SK-MEL-5 (cell line): ENCODE measurements around the gene PEPD. TPM values are rescaled to one million over a fixed set of nuclear protein-coding genes. Genes with fewer than 3 reads are reported as not detected.

ENCODE experiments used
- DNase-seq: peaks from one replicate; pipeline ENCODE4 v3.0.0-alpha.2; 2016; ENCODE audit warnings: low read depth, low spot score
- in situ Hi-C: cut with HindIII; loops from 2 replicates; pipeline ENCODE4 v1.10.0; 2016; ENCODE audit warnings: low sequenced_read_pairs, high pct_unique_total_duplicates, low pct_unique_long_range_greater_than_20kb
- total RNA-seq: library from RNA; depleted of rRNA; stranded (reverse); fragments of >200 nt; shearing (Covaris generic); gene quantifications from 2 replicates; pipeline ENCODE4 v1.2.3, GENCODE V29; 2014

PEPD gene
- total RNA-seq, 1 experiment from 2014 or later, result 162 TPM

- no peak for DNase-seq
- in situ Hi-C loops, result no loop called here
These were observed 1.4 kb downstream of the PEPD start for GRCh38 chr19:33520048-33520643.

DNA sequence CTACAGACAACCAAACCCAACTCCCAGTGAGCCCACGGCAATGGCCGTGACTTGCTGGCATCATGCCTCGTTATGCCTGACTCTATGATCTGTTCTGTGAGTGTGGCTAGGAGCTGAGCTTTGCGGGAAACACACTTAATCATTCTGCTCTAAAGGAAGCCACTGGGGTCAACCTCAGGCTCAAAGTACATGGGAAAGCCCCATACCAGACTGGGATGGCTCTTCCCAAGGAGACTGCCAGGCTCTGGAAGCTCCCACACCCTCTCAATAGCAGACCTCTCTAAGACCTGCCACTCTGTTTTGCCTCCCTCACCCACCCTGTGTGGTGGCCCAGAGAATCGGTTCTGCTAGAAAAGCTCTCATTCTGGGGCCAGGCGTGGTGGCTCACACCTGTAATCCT lies 2.2 kb downstream of the PEPD start:
- DNase-seq, result no peak
- in situ Hi-C loops, result no loop called here

DNA sequence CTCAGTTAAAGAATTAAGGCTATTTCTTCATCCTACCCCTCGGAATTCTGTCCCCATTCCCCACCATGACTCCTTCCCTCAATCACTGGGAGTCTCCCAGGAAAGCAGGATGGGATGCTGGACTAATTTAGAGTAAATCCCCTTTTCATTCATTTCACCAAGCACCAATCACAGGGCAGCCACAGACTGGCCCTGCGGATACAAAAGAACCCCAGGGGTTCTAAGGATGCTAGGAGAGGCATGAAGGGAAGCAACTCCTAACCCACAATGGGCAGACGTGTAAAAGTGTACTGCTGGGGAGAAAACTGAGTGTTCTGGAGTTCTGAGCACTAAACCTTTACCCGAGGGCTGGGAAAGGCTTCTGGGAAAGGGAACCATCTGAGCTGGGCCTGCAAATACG lies 3.0 kb downstream of the PEPD start:
- in situ Hi-C loops, result no loop called here
- no peak for DNase-seq

DNA sequence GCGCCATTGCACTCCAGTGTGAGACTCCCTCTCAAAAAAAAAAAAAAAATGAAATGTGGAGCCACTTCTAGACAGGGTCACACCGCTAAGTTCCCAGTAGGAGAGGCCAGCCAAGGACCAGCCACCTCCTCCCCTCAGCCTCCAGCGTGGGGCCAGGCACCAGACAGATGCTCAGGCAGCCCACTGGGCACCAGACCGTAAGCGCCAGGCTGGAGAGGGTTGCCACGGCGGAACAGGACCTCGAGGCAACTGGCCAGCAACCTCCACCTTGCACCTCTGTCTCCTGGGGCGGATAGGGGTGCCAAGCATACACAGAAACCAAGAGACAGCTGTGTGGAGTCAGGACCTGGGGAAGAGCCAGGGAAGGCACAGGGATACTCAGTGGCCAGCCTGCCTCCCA lies 3.7 kb downstream of the PEPD start:
- in situ Hi-C loops, result no loop called here
- no peak for DNase-seq

- in situ Hi-C loops, result no loop called here
- no peak for DNase-seq
These were observed 5.7 kb downstream of the PEPD start for GRCh38 chr19:33515921-33516320.

DNA sequence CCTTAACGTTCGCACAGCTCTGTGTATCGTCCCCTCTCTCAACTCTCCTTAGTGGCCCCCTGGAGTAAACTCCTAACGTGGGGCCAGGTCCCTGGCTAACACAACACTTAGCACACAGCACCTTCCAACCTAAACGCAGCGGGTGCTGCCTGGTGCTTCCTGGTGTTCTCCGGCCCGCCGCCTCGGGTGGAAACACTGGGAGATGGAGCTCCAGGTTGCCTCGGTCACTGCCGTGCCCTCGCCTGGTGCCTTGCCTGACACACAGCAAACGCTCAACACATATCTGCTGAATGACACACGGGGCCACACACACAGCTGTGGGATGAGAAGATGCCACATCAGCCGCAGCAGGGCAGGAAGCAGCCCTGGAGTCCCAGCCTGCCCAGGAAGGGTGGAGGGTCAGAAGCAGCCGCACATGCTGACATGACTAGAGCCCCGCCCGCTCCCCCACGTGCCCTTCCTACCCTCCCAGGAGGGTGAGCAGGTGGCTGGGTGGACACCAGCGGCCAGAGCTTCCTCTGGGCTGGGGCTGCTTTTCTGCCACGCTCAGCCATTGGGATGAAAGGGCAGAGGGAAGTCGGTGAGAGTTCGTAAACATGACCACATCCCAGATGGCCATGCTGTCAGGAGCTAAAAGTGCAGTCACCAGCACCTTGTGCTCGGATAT lies 6.6 kb downstream of the PEPD start:
- DNase-seq, result no peak
- in situ Hi-C loops, result no loop called here

- no peak for DNase-seq
- in situ Hi-C loops, result no loop called here
These were observed 8.2 kb downstream of the PEPD start for GRCh38 chr19:33513424-33513823.

GRCh38 chr19:33512580-33513137 lies 8.9 kb downstream of the PEPD start:
- in situ Hi-C loops, result no loop called here
- no peak for DNase-seq

DNA sequence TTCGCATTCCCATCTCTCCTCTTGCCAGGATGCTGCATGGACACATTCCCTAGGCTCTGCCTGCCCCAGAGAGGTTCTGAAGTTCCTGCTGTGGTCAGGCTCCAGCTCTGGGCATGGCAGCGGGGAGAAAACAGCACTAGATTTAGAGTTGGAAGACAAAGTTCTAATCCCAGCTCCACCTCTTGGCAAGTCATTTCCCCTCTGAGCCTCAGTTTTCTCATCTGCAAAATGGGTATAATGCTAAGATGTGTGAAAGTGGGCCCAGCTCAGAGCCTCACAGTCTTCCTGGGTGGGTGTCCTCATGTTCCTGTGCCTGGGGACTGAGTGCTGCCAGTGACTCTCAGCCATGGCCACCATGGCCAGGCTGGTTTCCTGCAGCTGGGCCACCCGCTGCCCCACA lies 9.6 kb downstream of the PEPD start:
- no peak for DNase-seq
- in situ Hi-C loops, result no loop called here

GRCh38 chr19:33511346-33511745 lies 10.2 kb downstream of the PEPD start:
- no peak for DNase-seq
- in situ Hi-C loops, result no loop called here

DNA sequence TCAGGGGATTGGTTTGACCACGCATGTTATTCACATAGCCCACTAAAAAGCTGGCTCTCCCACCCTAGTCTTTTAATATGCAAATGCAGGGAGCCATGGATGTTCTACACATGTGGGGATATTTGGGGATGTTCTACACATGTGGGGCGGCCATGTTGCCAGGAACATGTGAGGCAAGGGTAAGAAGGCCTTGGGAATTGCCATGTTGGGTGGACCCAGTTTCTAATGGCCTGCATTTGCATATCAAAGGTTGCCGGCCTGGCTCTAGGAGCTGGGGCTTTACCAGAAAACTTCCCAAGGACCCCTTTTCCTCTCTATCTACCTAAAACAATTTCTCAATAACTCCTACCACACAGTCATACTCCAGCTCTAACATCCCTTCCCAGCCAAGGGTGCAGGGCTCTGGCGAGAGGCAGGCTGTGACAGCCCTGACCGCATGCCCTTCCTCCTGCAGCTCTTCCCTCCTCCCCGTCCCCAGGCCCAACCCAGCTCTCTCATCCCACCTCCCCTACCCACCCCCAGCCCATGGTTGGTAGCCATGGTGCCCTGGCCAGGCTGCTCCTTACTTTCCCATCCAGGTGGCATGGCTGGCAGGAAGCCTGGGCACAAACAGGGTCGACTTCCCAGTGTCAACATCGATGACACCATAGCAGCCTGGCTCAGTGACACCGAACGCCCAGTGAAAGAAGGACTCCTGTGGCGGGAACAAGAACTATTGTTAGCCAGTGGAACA lies 11.0 kb downstream of the PEPD start:
- in situ Hi-C loops, result no loop called here

GRCh38 chr19:33509774-33510173 lies 11.8 kb downstream of the PEPD start:
- no peak for DNase-seq
- in situ Hi-C loops, result no loop called here

More for the DNA sequence above, 11.0 kb downstream of the PEPD start:
- no peak for DNase-seq

GRCh38 chr19:33508941-33509614 lies 12.5 kb downstream of the PEPD start:
- in situ Hi-C loops, result no loop called here
- peak; percentile 19 for DNase-seq

- in situ Hi-C loops, result no loop called here
- DNase-seq, result no peak
These were observed 13.2 kb downstream of the PEPD start for GRCh38 chr19:33508431-33508830.

- in situ Hi-C loops, result no loop called here
- no peak for DNase-seq
These were observed 13.6 kb downstream of the PEPD start for GRCh38 chr19:33508009-33508408.

- in situ Hi-C loops, result no loop called here
These were observed 14.3 kb downstream of the PEPD start for GRCh38 chr19:33507021-33507956.

DNA sequence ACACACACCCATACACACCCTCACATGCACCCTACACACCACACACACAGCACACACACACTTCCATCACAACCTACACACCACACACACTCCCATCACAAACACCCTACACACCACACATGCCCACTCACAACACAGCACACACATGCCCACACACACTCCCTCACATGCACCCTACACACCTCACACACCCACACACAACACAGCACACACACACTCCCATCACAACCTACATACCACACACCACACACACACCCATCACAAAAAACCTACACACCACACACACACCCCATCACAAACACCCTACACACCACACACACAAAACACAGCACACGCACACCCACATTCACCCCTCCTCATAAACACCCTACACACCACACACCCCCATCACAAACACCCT lies 15.1 kb downstream of the PEPD start:
- no peak for DNase-seq

More at GRCh38 chr19:33507021-33507956, 14.3 kb downstream of the PEPD start:
- DNase-seq, result no peak

More for the DNA sequence above, 15.1 kb downstream of the PEPD start:
- in situ Hi-C loops, result no loop called here
